IPS DF 6.9 (cell line): ENCODE measurements around the gene TAS1R1.

Source experiments
- DNase-seq: peaks from one replicate; pipeline ENCODE4 v3.0.0-alpha.2; 2013; ENCODE audit warnings: low read depth, low spot score
- H3K27ac ChIP-seq: one replicate; pipeline ENCODE4 v1.5.1; 2013; ENCODE audit warnings: low read length, control low read depth
- H3K27me3 ChIP-seq: 2 replicates; pipeline ENCODE4 v1.6.1; 2013; ENCODE audit warnings: mild to moderate bottlenecking, low read length; ENCODE audit not compliant: control insufficient read depth, insufficient read depth
- H3K36me3 ChIP-seq: 2 replicates; pipeline ENCODE4 v1.6.1; 2013; ENCODE audit warnings: low read length; ENCODE audit not compliant: control insufficient read depth, insufficient read depth
- H3K4me1 ChIP-seq: 2 replicates; pipeline ENCODE4 v1.6.1; 2013; ENCODE audit warnings: low read length; ENCODE audit not compliant: control insufficient read depth, insufficient read depth
- H3K4me3 ChIP-seq: 2 replicates; pipeline ENCODE4 v1.5.1; 2013; ENCODE audit warnings: mild to moderate bottlenecking, low read length
- H3K9me3 ChIP-seq: 2 replicates; pipeline ENCODE4 v1.6.1; 2013; ENCODE audit warnings: low read length, inconsistent platforms; ENCODE audit not compliant: control insufficient read depth, insufficient read depth
- WGBS: extraction: QIAGEN DNeasy Blood & Tissue Kit; methylation state at CpG from one replicate; pipeline ENCODE4 v1.1.7; 2013; ENCODE audit warnings: mixed read lengths, missing lambda C conversion rate; ENCODE audit not compliant: insufficient read length, insufficient coverage; 5-methylcytosine and 5-hydroxymethylcytosine counted together

TAS1R1 gene

DNA sequence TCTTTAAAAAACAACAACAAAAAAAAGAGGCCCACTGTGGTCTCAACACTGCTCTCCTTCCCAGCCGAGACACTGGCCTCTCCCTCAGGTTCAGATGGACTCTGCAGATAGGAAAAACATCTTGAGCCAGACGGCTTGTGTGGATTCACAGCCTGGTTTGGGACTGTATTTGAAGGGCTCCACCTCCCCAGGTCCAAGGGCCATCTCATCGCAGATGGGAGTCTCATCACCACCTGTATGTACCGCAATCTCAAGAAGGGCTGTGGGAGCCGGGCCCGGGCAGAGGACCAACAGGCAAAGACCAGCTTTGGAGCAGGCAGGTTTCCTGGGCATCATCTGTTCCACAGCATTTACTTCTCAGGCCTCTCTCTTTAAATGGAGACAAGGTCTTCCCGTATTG is 34.9 kb downstream of the TAS1R1 start:
- H3K36me3 ChIP-seq, result peaks cover 21% of the 10 kb centered on the region
- no peak overlapping the region for H3K27ac ChIP-seq
- H3K9me3 ChIP-seq, result no peaks in the 10 kb centered on the region
- WGBS, result no CpG with 5 or more reads among the region's 7 CpGs
- H3K4me3 ChIP-seq, result no peak overlapping the region
- H3K4me1 ChIP-seq, result no peaks in the 10 kb centered on the region
- DNase-seq, result no peak
- no peaks in the 10 kb centered on the region for H3K27me3 ChIP-seq

GRCh38 chr1:6591222-6591621 is 36.1 kb downstream of the TAS1R1 start:
- Histone ChIP-seq H3K9me3 (no peaks in the 10 kb centered on the region), H3K27ac (no peak overlapping the region), H3K4me1 (no peaks in the 10 kb centered on the region), H3K36me3 (peaks cover 26% of the 10 kb centered on the region), H3K27me3 (no peaks in the 10 kb centered on the region), H3K4me3 (no peak overlapping the region)
- WGBS, result no CpG with 5 or more reads among the region's 13 CpGs
- DNase-seq, result no peak

DNA sequence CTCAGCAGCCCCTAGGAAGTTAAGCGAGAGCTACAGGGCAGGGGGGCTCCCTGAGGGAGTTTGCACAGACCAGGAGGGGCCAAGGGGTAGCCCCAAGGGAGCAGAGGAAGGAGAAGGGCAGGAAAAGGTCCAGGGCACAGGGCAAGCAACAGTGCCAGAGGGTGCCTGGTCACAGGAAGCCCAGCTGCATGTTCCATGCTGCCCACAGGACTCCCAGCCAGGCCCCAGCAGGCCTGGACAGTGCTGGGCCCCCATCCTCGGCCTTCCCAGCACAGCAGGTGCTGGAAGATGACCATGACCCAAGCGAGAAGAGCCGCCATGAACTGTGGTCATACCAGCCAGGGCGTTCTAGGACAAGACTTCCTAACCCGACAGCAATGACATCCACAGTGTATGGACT is 36.5 kb downstream of the TAS1R1 start:
- Histone ChIP-seq H3K27me3 (no peaks in the 10 kb centered on the region), H3K4me1 (no peaks in the 10 kb centered on the region), H3K27ac (no peak overlapping the region), H3K9me3 (no peaks in the 10 kb centered on the region), H3K4me3 (no peak overlapping the region), H3K36me3 (peaks cover 27% of the 10 kb centered on the region)
- no peak for DNase-seq
- no CpG with 5 or more reads among the region's 6 CpGs for WGBS

DNA sequence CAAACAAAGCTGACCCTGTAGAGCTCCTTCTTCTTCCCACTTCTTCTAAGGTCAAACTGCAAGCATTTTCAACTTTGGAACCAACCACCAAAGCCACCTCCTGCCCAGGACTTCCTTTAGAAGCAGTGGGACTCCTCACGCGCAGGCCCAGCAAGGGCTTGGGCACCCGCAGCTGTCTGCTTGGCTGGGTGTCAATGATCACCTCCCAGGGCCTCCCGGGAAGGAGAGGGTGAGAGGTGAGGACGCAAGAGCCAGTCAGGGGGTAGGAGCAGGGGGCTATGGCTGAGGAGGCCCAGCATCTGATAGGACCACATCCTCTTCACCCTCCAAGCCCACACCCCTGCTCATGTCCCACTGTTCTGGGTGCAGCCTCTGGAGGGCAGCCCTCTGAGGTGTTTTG is 37.3 kb downstream of the TAS1R1 start:
- Histone ChIP-seq H3K4me3 (no peak overlapping the region), H3K27ac (no peak overlapping the region), H3K36me3 (peaks cover 31% of the 10 kb centered on the region), H3K4me1 (no peaks in the 10 kb centered on the region), H3K27me3 (no peaks in the 10 kb centered on the region), H3K9me3 (no peaks in the 10 kb centered on the region)
- WGBS, result no CpG with 5 or more reads among the region's 5 CpGs
- no peak for DNase-seq

GRCh38 chr1:6592865-6593593 is 37.9 kb downstream of the TAS1R1 start:
- Histone ChIP-seq H3K9me3 (no peaks in the 10 kb centered on the region), H3K27ac (no peak overlapping the region), H3K36me3 (peaks cover 35% of the 10 kb centered on the region), H3K4me3 (no peak overlapping the region), H3K4me1 (no peaks in the 10 kb centered on the region), H3K27me3 (no peaks in the 10 kb centered on the region)
- no peak for DNase-seq
- no CpG with 5 or more reads among the region's 38 CpGs for WGBS

DNA sequence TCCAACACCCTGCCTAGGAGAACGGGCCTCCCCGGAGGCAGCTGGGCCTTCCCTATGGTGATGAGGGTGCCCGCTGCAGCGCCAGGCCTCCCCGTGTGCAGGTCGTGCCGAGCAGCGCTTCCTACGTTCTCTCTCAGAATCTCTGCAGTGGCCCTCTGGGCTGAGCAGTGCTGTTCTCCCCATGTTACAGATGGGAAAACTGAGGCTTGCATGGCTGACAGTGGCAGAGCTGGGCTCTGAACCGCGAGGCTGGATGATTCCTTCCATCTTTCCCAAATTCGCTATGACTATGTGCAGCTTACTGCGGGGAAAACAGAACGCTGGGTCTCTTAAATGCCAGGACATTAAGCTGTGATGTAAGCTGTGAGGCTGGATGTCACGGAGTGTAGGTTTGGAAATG is 38.7 kb downstream of the TAS1R1 start:
- Histone ChIP-seq H3K27me3 (no peaks in the 10 kb centered on the region), H3K9me3 (no peaks in the 10 kb centered on the region), H3K4me1 (no peaks in the 10 kb centered on the region), H3K4me3 (no peak overlapping the region), H3K36me3 (peaks cover 31% of the 10 kb centered on the region), H3K27ac (no peak overlapping the region)
- no CpG with 5 or more reads among the region's 15 CpGs for WGBS
- no peak for DNase-seq

GRCh38 chr1:6594977-6595740 is 40.1 kb downstream of the TAS1R1 start:
- no peak overlapping the region for H3K27ac ChIP-seq
- no CpG with 5 or more reads among the region's 11 CpGs for WGBS
- H3K4me1 ChIP-seq, result no peaks in the 10 kb centered on the region
- no peak overlapping the region for H3K4me3 ChIP-seq
- no peaks in the 10 kb centered on the region for H3K9me3 ChIP-seq
- DNase-seq, result no peak
- peaks cover 36% of the 10 kb centered on the region for H3K36me3 ChIP-seq
- H3K27me3 ChIP-seq, result no peaks in the 10 kb centered on the region

DNA sequence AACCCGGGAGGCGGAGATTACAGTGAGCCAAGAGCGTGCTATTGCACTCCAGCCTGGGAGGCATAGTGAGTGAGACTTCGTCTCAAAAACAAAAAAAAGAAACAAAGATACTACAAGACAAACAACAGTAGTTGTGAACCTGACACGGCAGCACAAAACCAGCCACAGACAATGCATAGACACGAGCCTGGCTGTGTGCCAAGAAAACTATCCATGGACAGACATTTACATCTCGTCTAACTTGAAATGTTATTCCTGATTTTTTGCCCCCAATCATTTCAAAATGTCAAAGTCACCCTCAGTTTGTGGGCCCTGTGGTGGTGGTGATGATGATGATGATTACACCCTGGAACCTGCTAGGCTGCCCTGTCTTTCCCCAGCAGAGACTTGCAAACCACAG is 41.2 kb downstream of the TAS1R1 start:
- no CpG with 5 or more reads among the region's 7 CpGs for WGBS
- H3K36me3 ChIP-seq, result peaks cover 34% of the 10 kb centered on the region
- H3K9me3 ChIP-seq, result no peaks in the 10 kb centered on the region
- DNase-seq, result no peak
- no peak overlapping the region for H3K4me3 ChIP-seq
- no peak overlapping the region for H3K27ac ChIP-seq
- no peaks in the 10 kb centered on the region for H3K27me3 ChIP-seq
- H3K4me1 ChIP-seq, result no peaks in the 10 kb centered on the region

GRCh38 chr1:6596886-6597776 is 42.0 kb downstream of the TAS1R1 start:
- Histone ChIP-seq H3K36me3 (peaks cover 33% of the 10 kb centered on the region), H3K27ac (no peak overlapping the region), H3K27me3 (no peaks in the 10 kb centered on the region), H3K4me3 (no peak overlapping the region), H3K9me3 (no peaks in the 10 kb centered on the region), H3K4me1 (no peaks in the 10 kb centered on the region)
- no peak for DNase-seq
- no CpG with 5 or more reads among the region's 15 CpGs for WGBS

DNA sequence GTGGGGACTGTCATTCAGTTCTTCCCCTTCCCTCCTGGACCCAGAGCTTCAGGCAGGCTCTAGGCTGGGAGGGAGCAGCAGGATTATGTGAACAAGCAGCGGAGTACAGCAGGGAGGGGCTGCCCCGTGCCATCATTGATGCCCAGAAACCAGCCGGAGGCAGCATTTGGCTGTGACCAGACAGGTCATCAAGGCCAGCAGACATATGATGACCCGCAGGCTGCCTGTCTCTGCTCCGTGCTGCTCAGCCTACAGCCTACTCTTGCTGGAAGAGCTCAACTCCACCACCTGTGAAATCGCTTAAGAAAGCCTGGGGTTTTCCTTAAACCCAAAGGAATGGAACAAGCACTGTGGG is 42.6 kb downstream of the TAS1R1 start:
- H3K27ac ChIP-seq, result no peak overlapping the region
- peaks cover 30% of the 10 kb centered on the region for H3K36me3 ChIP-seq
- no CpG with 5 or more reads among the region's 6 CpGs for WGBS

More for the DNA sequence above, 42.6 kb downstream of the TAS1R1 start:
- DNase-seq, result no peak
- H3K4me1 ChIP-seq, result no peaks in the 10 kb centered on the region
- no peak overlapping the region for H3K4me3 ChIP-seq
- H3K9me3 ChIP-seq, result no peaks in the 10 kb centered on the region
- H3K27me3 ChIP-seq, result no peaks in the 10 kb centered on the region
